ENCODE data around the gene CERS1.
A peak's percentile ranks its signal among the peaks of the same experiment; 100 is the strongest.

CERS1 gene

GRCh38 chr19:18940769-18941627 lies 45.0 kb upstream of the CERS1 start, which contains the start of gene HOMER3:
Gene HOMER3 (minus strand): TSS chr19:18941217. CDS start chr19:18938982, 2,235 bp downstream.
- TF ChIP-seq OSR1 (CRISPR knock-in tag; IDR thresholded peaks at IDR 0.05) = no peak
- TF ChIP-seq ZNF565 (CRISPR knock-in tag; conservative IDR thresholded peaks at IDR 0.05; ENCODE audit: low read depth) = no peak
- TF ChIP-seq CREB5 (CRISPR knock-in tag; IDR thresholded peaks at IDR 0.05; ENCODE audit: low read depth) = no peak
- no peak for TF ChIP-seq ZNF70 (CRISPR knock-in tag; IDR thresholded peaks at IDR 0.05)
- ATAC-seq = peak; percentile 65

GRCh38 chr19:18939922-18940768 lies 44.2 kb upstream of the CERS1 start:
- ATAC-seq = peak; percentile 78
- TF ChIP-seq OSR1 (CRISPR knock-in tag; IDR thresholded peaks at IDR 0.05) (no peak), TOX (CRISPR knock-in tag; IDR thresholded peaks at IDR 0.05; ENCODE audit: borderline replicate concordance) (no peak), BACH2 (CRISPR knock-in tag; IDR thresholded peaks at IDR 0.05; ENCODE audit: borderline replicate concordance) (no peak), PPARA (CRISPR knock-in tag; IDR thresholded peaks at IDR 0.05; ENCODE audit: borderline replicate concordance) (no peak), TCF4 (CRISPR knock-in tag; IDR thresholded peaks at IDR 0.05; ENCODE audit: borderline replicate concordance) (no peak), TSHZ2 (CRISPR knock-in tag; IDR thresholded peaks at IDR 0.05) (no peak), GLIS3 (CRISPR knock-in tag; IDR thresholded peaks at IDR 0.05) (no peak), PATZ1 (CRISPR knock-in tag; IDR thresholded peaks at IDR 0.05; ENCODE audit: borderline replicate concordance) (no peak)

GRCh38 chr19:18939163-18939562 lies 43.2 kb upstream of the CERS1 start:
- no peak for ATAC-seq

More at GRCh38 chr19:18939163-18939562, 43.2 kb upstream of the CERS1 start:
- TF ChIP-seq ZNF565 (CRISPR knock-in tag; conservative IDR thresholded peaks at IDR 0.05; ENCODE audit: low read depth) = no peak
- TF ChIP-seq BACH2 (CRISPR knock-in tag; IDR thresholded peaks at IDR 0.05; ENCODE audit: borderline replicate concordance) = no peak
- TF ChIP-seq ZNF70 (CRISPR knock-in tag; IDR thresholded peaks at IDR 0.05) = no peak
- no peak for TF ChIP-seq CSRNP3 (CRISPR knock-in tag; IDR thresholded peaks at IDR 0.05)
- no peak for TF ChIP-seq GLIS3 (CRISPR knock-in tag; IDR thresholded peaks at IDR 0.05)
- TF ChIP-seq PATZ1 (CRISPR knock-in tag; IDR thresholded peaks at IDR 0.05; ENCODE audit: borderline replicate concordance) = no peak
- no peak for TF ChIP-seq SNAI2 (CRISPR knock-in tag; IDR thresholded peaks at IDR 0.05)
- no peak for TF ChIP-seq CSDC2 (CRISPR knock-in tag; IDR thresholded peaks at IDR 0.05)
- TF ChIP-seq PPARA (CRISPR knock-in tag; IDR thresholded peaks at IDR 0.05; ENCODE audit: borderline replicate concordance) = no peak
- no peak for TF ChIP-seq TCF4 (CRISPR knock-in tag; IDR thresholded peaks at IDR 0.05; ENCODE audit: borderline replicate concordance)
- no peak for TF ChIP-seq TSHZ2 (CRISPR knock-in tag; IDR thresholded peaks at IDR 0.05)
- no peak for TF ChIP-seq ISL1 (CRISPR knock-in tag; IDR thresholded peaks at IDR 0.05)
